Memory B cell (primary cell): ENCODE measurements around the gene MMP2.

Experiments used
- ATAC-seq: fragments of 150-1000 bp; cut with Tn5 transposase; 2 replicates; pipeline ENCODE4 v1.10.0; 2021; ENCODE audit warnings: low read depth, mild to moderate bottlenecking, moderate library complexity
- DNase-seq, 2 donors: peaks; one replicate each; pipeline ENCODE4 v3.0.0; 2022; ENCODE audit warnings: low spot score in 2 of 2
- H3K27ac Mint-ChIP-seq: one replicate; pipeline ENCODE4 v1.8.0; 2022; ENCODE audit warnings: mild to moderate bottlenecking, moderate library complexity, mixed read lengths
- H3K27me3 Mint-ChIP-seq: one replicate; pipeline ENCODE4 v1.8.0; 2022; ENCODE audit warnings: mixed read lengths
- H3K36me3 Mint-ChIP-seq: one replicate; pipeline ENCODE4 v1.8.0; 2022; ENCODE audit warnings: mild to moderate bottlenecking, mixed read lengths
- H3K4me1 Mint-ChIP-seq: one replicate; pipeline ENCODE4 v1.8.0; 2022; ENCODE audit warnings: mixed read lengths
- H3K4me3 Mint-ChIP-seq: one replicate; pipeline ENCODE4 v1.8.0; 2022; ENCODE audit warnings: mild to moderate bottlenecking, moderate library complexity, mixed read lengths
- H3K9me3 Mint-ChIP-seq: one replicate; pipeline ENCODE4 v1.8.0; 2022; ENCODE audit warnings: mixed read lengths

MMP2 gene

GRCh38 chr16:55454861-55455260 is 24.1 kb upstream of the MMP2 start:
- H3K36me3 Mint-ChIP-seq: no peaks in the 10 kb centered on the region
- H3K4me3 Mint-ChIP-seq: no peak overlapping the region
- no peak for DNase-seq
- peaks cover 12% of the 10 kb centered on the region for H3K27me3 Mint-ChIP-seq
- no peak overlapping the region for H3K27ac Mint-ChIP-seq
- no peaks in the 10 kb centered on the region for H3K4me1 Mint-ChIP-seq
- no peak for ATAC-seq
- H3K9me3 Mint-ChIP-seq: peaks cover 4% of the 10 kb centered on the region

- no peaks in the 10 kb centered on the region for H3K36me3 Mint-ChIP-seq
- ATAC-seq (no peak), DNase-seq (no peak)
- H3K27me3 Mint-ChIP-seq: peaks cover 10% of the 10 kb centered on the region
- H3K9me3 Mint-ChIP-seq: no peaks in the 10 kb centered on the region
- H3K4me3 Mint-ChIP-seq: no peak overlapping the region
- no peak overlapping the region for H3K27ac Mint-ChIP-seq
- no peaks in the 10 kb centered on the region for H3K4me1 Mint-ChIP-seq
Measured at GRCh38 chr16:55462241-55462640, 16.8 kb upstream of the MMP2 start.

GRCh38 chr16:55464375-55464774 is 14.6 kb upstream of the MMP2 start:
- Mint-ChIP-seq H3K9me3 (no peaks in the 10 kb centered on the region), H3K27ac (no peak overlapping the region), H3K36me3 (no peaks in the 10 kb centered on the region), H3K27me3 (peaks cover 4% of the 10 kb centered on the region), H3K4me1 (no peaks in the 10 kb centered on the region), H3K4me3 (no peak overlapping the region)
- DNase-seq (no peak), ATAC-seq (no peak)

GRCh38 chr16:55465077-55465896 is 13.7 kb upstream of the MMP2 start:
- ATAC-seq: peak; percentile 94
- H3K9me3 Mint-ChIP-seq: no peaks in the 10 kb centered on the region
- H3K36me3 Mint-ChIP-seq: no peaks in the 10 kb centered on the region
- H3K27ac Mint-ChIP-seq: no peak overlapping the region
- peaks cover 4% of the 10 kb centered on the region for H3K27me3 Mint-ChIP-seq
- peak; percentile 78 to 80 for DNase-seq
- H3K4me3 Mint-ChIP-seq: no peak overlapping the region
- H3K4me1 Mint-ChIP-seq: no peaks in the 10 kb centered on the region

- ATAC-seq: no peak
- DNase-seq: no peak
- Mint-ChIP-seq H3K4me1 (no peaks in the 10 kb centered on the region), H3K36me3 (no peaks in the 10 kb centered on the region), H3K9me3 (no peaks in the 10 kb centered on the region), H3K27ac (no peak overlapping the region), H3K4me3 (no peak overlapping the region), H3K27me3 (peaks cover 4% of the 10 kb centered on the region)
Measured at GRCh38 chr16:55466209-55466608, 12.8 kb upstream of the MMP2 start.

GRCh38 chr16:55467898-55468297 is 11.1 kb upstream of the MMP2 start:
- peaks cover 4% of the 10 kb centered on the region for H3K27me3 Mint-ChIP-seq
- ATAC-seq (no peak), DNase-seq (no peak)
- no peaks in the 10 kb centered on the region for H3K4me1 Mint-ChIP-seq
- H3K9me3 Mint-ChIP-seq: no peaks in the 10 kb centered on the region
- no peaks in the 10 kb centered on the region for H3K36me3 Mint-ChIP-seq
- no peak overlapping the region for H3K4me3 Mint-ChIP-seq
- no peak overlapping the region for H3K27ac Mint-ChIP-seq

- Mint-ChIP-seq H3K27me3 (peaks cover 4% of the 10 kb centered on the region), H3K36me3 (no peaks in the 10 kb centered on the region), H3K9me3 (no peaks in the 10 kb centered on the region), H3K4me3 (no peak overlapping the region), H3K27ac (no peak overlapping the region), H3K4me1 (no peaks in the 10 kb centered on the region)
- ATAC-seq (no peak), DNase-seq (no peak)
Measured at GRCh38 chr16:55468352-55468990, 10.5 kb upstream of the MMP2 start.

- ATAC-seq (no peak), DNase-seq (no peak)
- no peak overlapping the region for H3K27ac Mint-ChIP-seq
- no peak overlapping the region for H3K4me3 Mint-ChIP-seq
- no peaks in the 10 kb centered on the region for H3K9me3 Mint-ChIP-seq
- H3K27me3 Mint-ChIP-seq: peaks cover 5% of the 10 kb centered on the region
- no peaks in the 10 kb centered on the region for H3K4me1 Mint-ChIP-seq
- no peaks in the 10 kb centered on the region for H3K36me3 Mint-ChIP-seq
Measured at GRCh38 chr16:55469821-55470532, 9.0 kb upstream of the MMP2 start.

- Mint-ChIP-seq H3K36me3 (no peaks in the 10 kb centered on the region), H3K27ac (no peak overlapping the region), H3K4me3 (no peak overlapping the region), H3K4me1 (no peaks in the 10 kb centered on the region), H3K27me3 (peaks cover 4% of the 10 kb centered on the region), H3K9me3 (no peaks in the 10 kb centered on the region)
- ATAC-seq: no peak
- DNase-seq: no peak
Measured at GRCh38 chr16:55470533-55471371, 8.2 kb upstream of the MMP2 start.

- no peaks in the 10 kb centered on the region for H3K9me3 Mint-ChIP-seq
- peaks cover 4% of the 10 kb centered on the region for H3K27me3 Mint-ChIP-seq
- H3K4me1 Mint-ChIP-seq: no peaks in the 10 kb centered on the region
- no peak for DNase-seq
- H3K36me3 Mint-ChIP-seq: no peaks in the 10 kb centered on the region
- H3K27ac Mint-ChIP-seq: no peak overlapping the region
- no peak overlapping the region for H3K4me3 Mint-ChIP-seq
- no peak for ATAC-seq
Measured at GRCh38 chr16:55471448-55472097, 7.4 kb upstream of the MMP2 start.

GRCh38 chr16:55473587-55473986 is 5.4 kb upstream of the MMP2 start:
- Mint-ChIP-seq H3K9me3 (no peaks in the 10 kb centered on the region), H3K36me3 (no peaks in the 10 kb centered on the region), H3K4me3 (no peak overlapping the region), H3K4me1 (no peaks in the 10 kb centered on the region), H3K27me3 (peaks cover 12% of the 10 kb centered on the region), H3K27ac (no peak overlapping the region)
- DNase-seq: no peak
- ATAC-seq: no peak

GRCh38 chr16:55474821-55475220 is 4.2 kb upstream of the MMP2 start:
- no peaks in the 10 kb centered on the region for H3K9me3 Mint-ChIP-seq
- no peak overlapping the region for H3K27ac Mint-ChIP-seq
- ATAC-seq: no peak
- no peak overlapping the region for H3K4me3 Mint-ChIP-seq
- H3K36me3 Mint-ChIP-seq: no peaks in the 10 kb centered on the region
- no peak for DNase-seq
- no peaks in the 10 kb centered on the region for H3K4me1 Mint-ChIP-seq
- H3K27me3 Mint-ChIP-seq: peaks cover 16% of the 10 kb centered on the region

- H3K27me3 Mint-ChIP-seq: peaks cover 16% of the 10 kb centered on the region
- H3K9me3 Mint-ChIP-seq: no peaks in the 10 kb centered on the region
- ATAC-seq (no peak), DNase-seq (no peak)
- H3K36me3 Mint-ChIP-seq: no peaks in the 10 kb centered on the region
- no peak overlapping the region for H3K4me3 Mint-ChIP-seq
- no peak overlapping the region for H3K27ac Mint-ChIP-seq
- no peaks in the 10 kb centered on the region for H3K4me1 Mint-ChIP-seq
Measured at GRCh38 chr16:55475919-55476318, 3.1 kb upstream of the MMP2 start.
